ENCODE data around the gene UBE3B.

The UBE3B gene

DNA sequence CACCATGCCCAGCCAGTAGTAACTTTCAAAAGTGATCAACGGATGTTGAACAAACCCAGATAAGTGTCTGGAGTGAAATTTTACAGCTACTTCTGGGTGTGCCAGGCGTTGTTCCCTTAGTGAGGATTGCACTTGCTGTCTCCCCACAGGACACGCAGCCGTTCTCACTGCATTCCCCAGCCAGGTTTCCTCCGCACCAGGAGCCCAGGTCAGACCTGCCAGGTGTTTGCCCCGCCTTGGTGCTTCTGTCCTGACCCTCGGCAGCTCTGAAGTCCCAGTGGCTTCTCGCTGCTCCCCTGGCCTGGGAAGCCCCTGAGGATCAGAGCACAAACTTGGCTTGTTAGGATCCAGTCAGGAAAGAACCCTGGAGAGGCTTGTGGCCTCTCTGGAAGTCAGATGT lies 59.7 kb downstream of the UBE3B start:
- ATAC-seq = no peak
- TF ChIP-seq ZFP30 (CRISPR knock-in tag; IDR thresholded peaks at IDR 0.05) = no peak
- TF ChIP-seq ARNTL (CRISPR knock-in tag; IDR thresholded peaks at IDR 0.05; ENCODE audit: borderline replicate concordance, low read depth) = no peak
- TF ChIP-seq ZFP3 (CRISPR knock-in tag; IDR thresholded peaks at IDR 0.05) = no peak
- TF ChIP-seq TSHZ2 (CRISPR knock-in tag; IDR thresholded peaks at IDR 0.05) = no peak
- no peak for TF ChIP-seq ZNF565 (CRISPR knock-in tag; conservative IDR thresholded peaks at IDR 0.05; ENCODE audit: low read depth)
- TF ChIP-seq ZNF70 (CRISPR knock-in tag; IDR thresholded peaks at IDR 0.05) = no peak
- no peak for TF ChIP-seq TCF4 (CRISPR knock-in tag; IDR thresholded peaks at IDR 0.05; ENCODE audit: borderline replicate concordance)
- no peak for TF ChIP-seq CSDC2 (CRISPR knock-in tag; IDR thresholded peaks at IDR 0.05)
- TF ChIP-seq BACH2 (CRISPR knock-in tag; IDR thresholded peaks at IDR 0.05; ENCODE audit: borderline replicate concordance) = no peak
- no peak for TF ChIP-seq TOX (CRISPR knock-in tag; IDR thresholded peaks at IDR 0.05; ENCODE audit: borderline replicate concordance)
- TF ChIP-seq, protein P1, sequence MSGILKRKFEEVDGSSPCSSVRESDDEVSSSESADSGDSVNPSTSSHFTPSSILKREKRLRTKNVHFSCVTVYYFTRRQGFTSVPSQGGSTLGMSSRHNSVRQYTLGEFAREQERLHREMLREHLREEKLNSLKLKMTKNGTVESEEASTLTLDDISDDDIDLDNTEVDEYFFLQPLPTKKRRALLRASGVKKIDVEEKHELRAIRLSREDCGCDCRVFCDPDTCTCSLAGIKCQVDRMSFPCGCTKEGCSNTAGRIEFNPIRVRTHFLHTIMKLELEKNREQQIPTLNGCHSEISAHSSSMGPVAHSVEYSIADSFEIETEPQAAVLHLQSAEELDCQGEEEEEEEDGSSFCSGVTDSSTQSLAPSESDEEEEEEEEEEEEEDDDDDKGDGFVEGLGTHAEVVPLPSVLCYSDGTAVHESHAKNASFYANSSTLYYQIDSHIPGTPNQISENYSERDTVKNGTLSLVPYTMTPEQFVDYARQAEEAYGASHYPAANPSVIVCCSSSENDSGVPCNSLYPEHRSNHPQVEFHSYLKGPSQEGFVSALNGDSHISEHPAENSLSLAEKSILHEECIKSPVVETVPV (CRISPR knock-in tag; IDR thresholded peaks at IDR 0.05) = no peak
- no peak for TF ChIP-seq RARB (CRISPR knock-in tag; IDR thresholded peaks at IDR 0.05)
- no peak for TF ChIP-seq ISL1 (CRISPR knock-in tag; IDR thresholded peaks at IDR 0.05)
- TF ChIP-seq OSR1 (CRISPR knock-in tag; IDR thresholded peaks at IDR 0.05) = no peak
- no peak for TF ChIP-seq ZNF8 (CRISPR knock-in tag; IDR thresholded peaks at IDR 0.05)
- no peak for TF ChIP-seq SNAI2 (CRISPR knock-in tag; IDR thresholded peaks at IDR 0.05)
- TF ChIP-seq, protein P2, sequence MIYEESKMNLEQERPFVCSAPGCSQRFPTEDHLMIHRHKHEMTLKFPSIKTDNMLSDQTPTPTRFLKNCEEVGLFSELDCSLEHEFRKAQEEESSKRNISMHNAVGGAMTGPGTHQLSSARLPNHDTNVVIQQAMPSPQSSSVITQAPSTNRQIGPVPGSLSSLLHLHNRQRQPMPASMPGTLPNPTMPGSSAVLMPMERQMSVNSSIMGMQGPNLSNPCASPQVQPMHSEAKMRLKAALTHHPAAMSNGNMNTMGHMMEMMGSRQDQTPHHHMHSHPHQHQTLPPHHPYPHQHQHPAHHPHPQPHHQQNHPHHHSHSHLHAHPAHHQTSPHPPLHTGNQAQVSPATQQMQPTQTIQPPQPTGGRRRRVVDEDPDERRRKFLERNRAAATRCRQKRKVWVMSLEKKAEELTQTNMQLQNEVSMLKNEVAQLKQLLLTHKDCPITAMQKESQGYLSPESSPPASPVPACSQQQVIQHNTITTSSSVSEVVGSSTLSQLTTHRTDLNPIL (CRISPR knock-in tag; IDR thresholded peaks at IDR 0.05; ENCODE audit: low read depth) = no peak
- no peak for TF ChIP-seq PPARA (CRISPR knock-in tag; IDR thresholded peaks at IDR 0.05; ENCODE audit: borderline replicate concordance)
- no peak for TF ChIP-seq ZC3H10 (CRISPR knock-in tag; IDR thresholded peaks at IDR 0.05)

- TF ChIP-seq SNAI2 (CRISPR knock-in tag; IDR thresholded peaks at IDR 0.05) (0 out of 2 replicates have a peak, but pooled peaks have one; percentile 9), TSHZ2 (CRISPR knock-in tag; IDR thresholded peaks at IDR 0.05) (peak; percentile 74; the same call in 1 of the 2 replicates), GLIS3 (CRISPR knock-in tag; IDR thresholded peaks at IDR 0.05) (0 out of 2 replicates have a peak, but pooled peaks have one; percentile 2), TCF4 (CRISPR knock-in tag; IDR thresholded peaks at IDR 0.05; ENCODE audit: borderline replicate concordance) (peak; percentile 77), RARB (CRISPR knock-in tag; IDR thresholded peaks at IDR 0.05) (no peak)
- TF ChIP-seq, protein P1 (CRISPR knock-in tag; IDR thresholded peaks at IDR 0.05) = no peak
Measured at GRCh38 chr12:109538191-109538863, 60.9 kb downstream of the UBE3B start.

More at GRCh38 chr12:109538191-109538863, 60.9 kb downstream of the UBE3B start:
- ATAC-seq = no peak

Measured in SK-N-SH treated with all-trans-retinoic acid at 6 μM for 48 hours (cell line).